Suprapubic skin (tissue), 4 donors: ENCODE measurements around the gene ZBTB46. TPM values are rescaled to one million over a fixed set of nuclear protein-coding genes. Genes with fewer than 3 reads are reported as not detected.

Source experiments
- DNase-seq, 2 donors: peaks; one replicate each; pipeline ENCODE4 v3.0.0-alpha.2; 2019; ENCODE audit warnings: low spot score in 2 of 2
- H3K27ac ChIP-seq: fragments of 200-600 bp; sonication (generic); one replicate; pipeline ENCODE4 v1.5.1; 2019
- H3K27me3 ChIP-seq: fragments of 200-600 bp; sonication (generic); one replicate; pipeline ENCODE4 v1.5.1; 2019
- H3K36me3 ChIP-seq: fragments of 200-600 bp; sonication (generic); one replicate; pipeline ENCODE4 v1.5.1; 2019
- H3K4me1 ChIP-seq: fragments of 200-600 bp; sonication (generic); one replicate; pipeline ENCODE4 v1.5.1; 2019
- H3K4me3 ChIP-seq: fragments of 200-600 bp; sonication (generic); one replicate; pipeline ENCODE4 v1.5.1; 2019; ENCODE audit warnings: mild to moderate bottlenecking
- H3K9me3 ChIP-seq: fragments of 200-600 bp; sonication (generic); one replicate; pipeline ENCODE4 v1.5.1; 2019
- EP300 ChIP-seq: sonication (generic); formaldehyde crosslinking; IDR thresholded peaks from one replicate; pipeline ENCODE4 v1.6.1; 2017; ENCODE audit warnings: antibody characterized with exemption
- POLR2A ChIP-seq, 2 donors: fragments of 450-650 bp; IDR thresholded peaks; one replicate each; pipeline ENCODE4 v1.6.1; 2017; ENCODE audit warnings: antibody characterized with exemption in 2 of 2, mild to moderate bottlenecking in 2 of 2, moderate library complexity in 2 of 2
- POLR2AphosphoS5 ChIP-seq, 3 donors: sonication (generic); formaldehyde crosslinking; IDR thresholded peaks; one replicate each; pipeline ENCODE4 v1.6.1; 2017; ENCODE audit warnings: antibody characterized with exemption in 3 of 3
- WGBS: methylation state at CpG from one replicate; pipeline ENCODE4 v1.1.5; 2018; 5-methylcytosine and 5-hydroxymethylcytosine counted together
- total RNA-seq, 4 donors: library from RNA; depleted of rRNA; stranded (reverse); fragments of >200 nt; gene quantifications; one replicate each; pipeline ENCODE4 v1.1.0, GENCODE V29; 2016
- TF ChIP-seq, protein P1 (sequence below), 2 donors: fragments of 200-600 bp in 1 of 2; fragments of 450-650 bp in 1 of 2; sonication (generic) in 1 of 2; IDR thresholded peaks; one replicate each; pipeline ENCODE4 v1.5.1; 2016 to 2019; ENCODE audit warnings: antibody characterized with exemption in 2 of 2, mild to moderate bottlenecking in 1 of 2, moderate library complexity in 1 of 2

The ZBTB46 gene
- total RNA-seq, 4 donors from 2014 or later = 3.4 to 5.1 (median 4.4) TPM

DNA sequence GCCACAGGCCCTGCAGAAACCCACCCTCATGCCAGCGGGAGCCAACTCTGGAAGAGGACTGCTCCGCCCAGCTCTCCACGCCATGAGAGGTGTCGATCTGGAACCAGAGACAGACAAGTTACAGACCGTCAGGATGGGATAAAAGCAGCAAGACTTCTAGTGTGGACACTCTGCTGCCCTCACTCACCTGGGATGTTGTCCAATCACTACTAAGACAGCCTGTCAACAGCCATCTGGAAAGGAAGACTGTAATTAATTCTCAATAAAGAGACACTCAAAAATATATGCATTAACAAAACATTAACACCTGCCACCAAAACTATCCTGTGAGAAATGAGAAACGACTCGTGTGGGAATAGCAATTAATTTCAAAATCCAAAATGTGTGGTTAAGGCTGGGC, 63.2 kb downstream of the ZBTB46 start:
- TF ChIP-seq EP300 (no peak), POLR2AphosphoS5 (IDR thresholded peaks at IDR 0.05) (no peak), POLR2A (IDR thresholded peaks at IDR 0.05) (no peak)
- TF ChIP-seq, protein P1, sequence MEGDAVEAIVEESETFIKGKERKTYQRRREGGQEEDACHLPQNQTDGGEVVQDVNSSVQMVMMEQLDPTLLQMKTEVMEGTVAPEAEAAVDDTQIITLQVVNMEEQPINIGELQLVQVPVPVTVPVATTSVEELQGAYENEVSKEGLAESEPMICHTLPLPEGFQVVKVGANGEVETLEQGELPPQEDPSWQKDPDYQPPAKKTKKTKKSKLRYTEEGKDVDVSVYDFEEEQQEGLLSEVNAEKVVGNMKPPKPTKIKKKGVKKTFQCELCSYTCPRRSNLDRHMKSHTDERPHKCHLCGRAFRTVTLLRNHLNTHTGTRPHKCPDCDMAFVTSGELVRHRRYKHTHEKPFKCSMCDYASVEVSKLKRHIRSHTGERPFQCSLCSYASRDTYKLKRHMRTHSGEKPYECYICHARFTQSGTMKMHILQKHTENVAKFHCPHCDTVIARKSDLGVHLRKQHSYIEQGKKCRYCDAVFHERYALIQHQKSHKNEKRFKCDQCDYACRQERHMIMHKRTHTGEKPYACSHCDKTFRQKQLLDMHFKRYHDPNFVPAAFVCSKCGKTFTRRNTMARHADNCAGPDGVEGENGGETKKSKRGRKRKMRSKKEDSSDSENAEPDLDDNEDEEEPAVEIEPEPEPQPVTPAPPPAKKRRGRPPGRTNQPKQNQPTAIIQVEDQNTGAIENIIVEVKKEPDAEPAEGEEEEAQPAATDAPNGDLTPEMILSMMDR (IDR thresholded peaks at IDR 0.05) = no peak
- H3K4me1 ChIP-seq = peaks cover 6% of the 10 kb centered on the region
- H3K27me3 ChIP-seq = no peaks in the 10 kb centered on the region
- WGBS = 82% methylated on average over 7 of the region's 7 CpGs
- DNase-seq = no peak
- H3K36me3 ChIP-seq = peaks cover 24% of the 10 kb centered on the region
- no peak overlapping the region for H3K27ac ChIP-seq
- H3K4me3 ChIP-seq = no peak overlapping the region
- no peaks in the 10 kb centered on the region for H3K9me3 ChIP-seq

DNA sequence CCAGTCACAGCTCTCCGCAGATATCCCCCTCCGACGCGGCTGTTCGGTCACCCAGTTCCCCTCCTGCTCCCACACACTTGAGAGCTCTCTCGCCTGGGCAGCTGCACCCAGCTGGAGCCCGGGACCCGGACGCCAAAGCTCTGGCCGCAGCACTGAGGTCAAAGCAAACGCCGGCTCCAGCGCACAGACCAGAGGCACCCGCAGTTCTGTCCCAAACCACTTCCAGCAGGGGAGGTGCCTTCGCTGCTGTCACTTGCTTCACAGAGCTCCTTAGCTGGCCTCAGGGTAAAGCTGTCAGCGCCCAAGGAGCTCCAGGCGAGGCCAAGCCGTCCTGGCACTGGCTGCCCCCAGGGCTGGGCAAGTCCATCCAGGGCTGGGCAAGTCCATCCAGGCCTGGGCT, 63.6 kb downstream of the ZBTB46 start:
- DNase-seq = no peak
- H3K4me1 ChIP-seq = peaks cover 1% of the 10 kb centered on the region
- H3K4me3 ChIP-seq = no peak overlapping the region
- H3K27me3 ChIP-seq = no peaks in the 10 kb centered on the region
- TF ChIP-seq, protein P1 (IDR thresholded peaks at IDR 0.05) = no peak
- TF ChIP-seq POLR2AphosphoS5 (IDR thresholded peaks at IDR 0.05) = no peak
- TF ChIP-seq POLR2A (IDR thresholded peaks at IDR 0.05) = no peak
- TF ChIP-seq EP300 = no peak
- H3K27ac ChIP-seq = no peak overlapping the region
- 79% methylated on average over 14 of the region's 18 CpGs for WGBS
- H3K36me3 ChIP-seq = peaks cover 24% of the 10 kb centered on the region
- H3K9me3 ChIP-seq = no peaks in the 10 kb centered on the region

DNA sequence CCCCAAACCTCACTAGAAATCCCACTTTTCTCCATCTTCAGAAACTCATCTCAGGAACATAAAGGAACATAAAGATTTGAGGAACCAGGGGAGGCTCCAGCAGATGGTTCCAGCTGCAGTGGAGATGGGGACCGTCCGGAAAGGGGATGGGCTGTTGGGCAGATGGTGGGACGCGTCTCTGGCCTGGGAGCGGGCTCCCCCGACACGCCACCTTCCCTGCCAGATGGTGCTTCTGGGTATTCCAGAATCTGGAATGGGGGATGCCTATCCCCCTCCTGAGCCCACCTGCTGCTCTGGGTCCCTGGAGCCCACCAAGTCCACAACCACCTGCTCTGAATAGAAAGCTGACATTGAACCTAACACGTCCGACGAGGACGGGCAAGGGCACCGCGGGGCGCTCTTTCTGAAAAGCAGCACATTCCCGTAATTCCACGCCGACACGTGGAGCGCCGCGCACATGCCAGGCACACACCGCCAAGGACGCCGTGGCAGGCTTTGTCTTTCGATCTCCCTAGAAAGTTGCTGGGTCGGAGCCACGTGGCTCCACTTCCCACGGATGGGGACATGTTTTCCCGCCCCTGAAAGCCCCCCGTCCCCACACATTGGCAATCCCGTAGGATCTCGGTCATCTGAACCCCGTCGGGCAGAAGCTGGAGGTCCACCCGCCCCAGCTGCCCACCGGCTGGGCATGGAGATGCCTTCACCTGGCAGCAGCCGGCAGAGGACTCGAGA, 64.2 kb downstream of the ZBTB46 start:
- Histone ChIP-seq H3K9me3 (no peaks in the 10 kb centered on the region), H3K27me3 (no peaks in the 10 kb centered on the region), H3K27ac (no peak overlapping the region), H3K4me1 (no peaks in the 10 kb centered on the region), H3K36me3 (peaks cover 24% of the 10 kb centered on the region), H3K4me3 (no peak overlapping the region)
- DNase-seq = no peak
- 94% methylated on average over 31 of the region's 38 CpGs for WGBS
- TF ChIP-seq POLR2AphosphoS5 (IDR thresholded peaks at IDR 0.05) (no peak), EP300 (no peak), POLR2A (IDR thresholded peaks at IDR 0.05) (no peak)
- TF ChIP-seq, protein P1 (IDR thresholded peaks at IDR 0.05) = no peak

DNA sequence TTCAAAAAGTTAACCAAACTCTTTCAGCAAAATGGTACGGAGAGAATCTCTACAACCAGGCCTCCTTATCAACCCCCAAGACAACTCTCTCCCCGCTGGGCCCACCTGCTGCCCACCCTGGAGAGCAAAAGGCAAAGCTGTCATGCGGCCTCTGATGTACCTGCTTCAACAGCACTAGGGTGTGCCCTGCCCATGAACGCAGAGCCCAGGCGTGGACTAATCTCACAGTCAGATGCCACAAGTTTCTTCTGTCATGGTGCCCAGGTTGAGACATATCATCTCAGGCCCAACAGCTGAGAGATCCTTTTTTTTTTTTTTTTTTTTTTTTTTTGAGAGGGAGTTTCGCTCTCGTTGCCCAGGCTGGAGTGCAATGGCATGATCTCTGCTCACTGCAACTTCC, 65.2 kb downstream of the ZBTB46 start:
- Histone ChIP-seq H3K36me3 (peaks cover 24% of the 10 kb centered on the region), H3K9me3 (no peaks in the 10 kb centered on the region), H3K4me3 (no peak overlapping the region), H3K27ac (no peak overlapping the region), H3K4me1 (no peaks in the 10 kb centered on the region), H3K27me3 (no peaks in the 10 kb centered on the region)
- WGBS = 95% methylated on average over 7 of the region's 7 CpGs
- no peak for TF ChIP-seq POLR2A (IDR thresholded peaks at IDR 0.05)
- TF ChIP-seq POLR2AphosphoS5 (IDR thresholded peaks at IDR 0.05) = no peak
- TF ChIP-seq EP300 = no peak
- TF ChIP-seq, protein P1 (IDR thresholded peaks at IDR 0.05) = no peak
- DNase-seq = no peak

DNA sequence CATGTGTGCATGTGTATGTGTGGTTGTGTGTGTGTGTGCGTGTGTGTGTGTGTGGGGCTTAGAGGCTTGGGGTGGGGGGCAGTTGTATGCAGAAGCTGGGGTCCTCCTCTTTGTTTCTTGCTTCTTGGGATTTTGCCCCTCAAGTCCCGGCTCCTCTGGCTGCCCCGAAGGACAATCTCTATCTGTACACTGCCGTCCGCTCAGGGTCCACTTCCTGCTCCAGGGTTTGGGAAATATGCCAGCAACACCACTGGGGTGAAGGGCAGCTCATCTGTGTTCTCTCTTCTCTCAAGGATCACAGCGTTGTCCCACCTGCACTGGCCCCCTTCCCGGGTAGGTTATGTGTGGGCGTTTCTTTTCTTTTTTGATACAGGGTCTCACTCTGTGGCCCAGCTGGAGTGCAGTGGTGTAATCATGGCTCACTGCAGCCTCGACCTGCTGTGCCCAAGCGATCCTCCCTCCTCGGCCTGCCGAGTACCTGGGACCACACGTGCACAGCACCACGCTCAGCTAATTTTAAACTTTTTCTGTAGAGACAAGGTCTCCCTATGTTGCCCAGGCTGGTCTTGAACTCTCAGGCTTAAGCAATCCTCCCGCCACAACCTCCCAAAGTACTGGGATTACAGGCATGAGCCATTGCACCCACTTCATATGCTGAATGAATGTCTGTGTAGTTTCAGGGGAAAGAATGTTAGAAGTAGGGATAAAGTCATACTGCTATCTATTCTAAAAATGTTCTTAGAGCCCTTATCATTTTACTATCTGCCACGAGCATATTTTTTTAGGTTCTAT, 65.8 kb downstream of the ZBTB46 start:
- H3K27me3 ChIP-seq = no peaks in the 10 kb centered on the region
- peaks cover 24% of the 10 kb centered on the region for H3K36me3 ChIP-seq
- H3K4me3 ChIP-seq = no peak overlapping the region
- no peak for DNase-seq
- no peak for TF ChIP-seq POLR2AphosphoS5 (IDR thresholded peaks at IDR 0.05)
- 86% methylated on average over 16 of the region's 16 CpGs for WGBS
- H3K27ac ChIP-seq = no peak overlapping the region
- H3K4me1 ChIP-seq = no peaks in the 10 kb centered on the region
- H3K9me3 ChIP-seq = no peaks in the 10 kb centered on the region
